ENCODE data around the gene CHAT.

CHAT gene

GRCh38 chr10:49632406-49633317 is 18.8 kb downstream of the CHAT start:
- no peak for DNase-seq

GRCh38 chr10:49633327-49634068 is 19.7 kb downstream of the CHAT start:
- no peak for DNase-seq

- no peak for DNase-seq
Measured at GRCh38 chr10:49634069-49634660, 20.3 kb downstream of the CHAT start.

GRCh38 chr10:49642311-49642710 is 28.5 kb downstream of the CHAT start:
- DNase-seq, result no peak

GRCh38 chr10:49643241-49644034 is 29.6 kb downstream of the CHAT start:
- no peak for DNase-seq

GRCh38 chr10:49644035-49644646 is 30.3 kb downstream of the CHAT start:
- no peak for DNase-seq

- DNase-seq, result no peak
Measured at GRCh38 chr10:49645417-49645816, 31.6 kb downstream of the CHAT start.

GRCh38 chr10:49645871-49646870 is 32.3 kb downstream of the CHAT start:
- no peak for DNase-seq

GRCh38 chr10:49647554-49647953 is 33.7 kb downstream of the CHAT start:
- no peak for DNase-seq

GRCh38 chr10:49647985-49648795 is 34.4 kb downstream of the CHAT start:
- no peak for DNase-seq

GRCh38 chr10:49649294-49649693 is 35.5 kb downstream of the CHAT start:
- DNase-seq, result no peak

- DNase-seq, result no peak
Measured at GRCh38 chr10:49649936-49650723, 36.3 kb downstream of the CHAT start.

GRCh38 chr10:49650724-49651034 is 36.8 kb downstream of the CHAT start:
- no peak for DNase-seq

- DNase-seq, result no peak
Measured at GRCh38 chr10:49651039-49651835, 37.4 kb downstream of the CHAT start.

GRCh38 chr10:49651917-49652316 is 38.1 kb downstream of the CHAT start:
- no peak for DNase-seq

- no peak for DNase-seq
Measured at GRCh38 chr10:49652421-49653272, 38.8 kb downstream of the CHAT start.

GRCh38 chr10:49653273-49653929 is 39.6 kb downstream of the CHAT start:
- no peak for DNase-seq

All from NCI-H2107 (cell line).